ENCODE data around the gene COBLL1.

Gene COBLL1

DNA sequence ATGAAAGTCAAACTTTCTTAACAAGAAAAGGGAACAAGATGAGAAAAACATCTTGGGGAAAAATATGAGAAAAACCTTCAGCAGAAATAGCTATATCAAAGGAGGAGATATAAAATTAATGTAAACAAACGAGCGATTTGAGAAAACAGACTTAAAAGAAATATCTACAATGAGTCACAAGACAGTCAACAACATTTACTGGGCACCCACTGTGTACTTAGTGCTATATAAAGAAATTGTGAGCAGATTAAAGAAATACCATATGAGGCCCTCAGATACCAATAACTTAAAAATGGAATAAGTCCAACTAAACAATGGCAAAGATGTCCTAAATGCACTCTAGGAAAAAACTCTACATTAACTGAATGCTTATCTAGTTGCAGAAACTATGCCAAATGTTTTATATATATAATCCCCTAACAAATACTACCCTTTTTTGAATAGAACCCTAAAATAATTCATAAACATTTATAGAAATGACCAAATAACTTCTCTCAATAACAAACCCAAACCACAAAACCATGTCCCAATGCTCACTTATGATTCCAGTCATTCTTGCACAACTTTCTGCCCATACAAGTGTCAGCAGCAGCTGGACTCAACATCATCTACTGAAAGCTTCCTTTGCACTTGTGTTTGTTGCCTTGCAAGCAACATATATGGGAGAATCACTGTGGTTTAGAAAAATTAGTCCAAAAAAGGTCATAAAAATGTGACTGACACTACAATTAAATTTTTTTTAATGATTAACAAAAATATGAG, 83.5 kb downstream of the COBLL1 start:
- TF ChIP-seq, protein P1, sequence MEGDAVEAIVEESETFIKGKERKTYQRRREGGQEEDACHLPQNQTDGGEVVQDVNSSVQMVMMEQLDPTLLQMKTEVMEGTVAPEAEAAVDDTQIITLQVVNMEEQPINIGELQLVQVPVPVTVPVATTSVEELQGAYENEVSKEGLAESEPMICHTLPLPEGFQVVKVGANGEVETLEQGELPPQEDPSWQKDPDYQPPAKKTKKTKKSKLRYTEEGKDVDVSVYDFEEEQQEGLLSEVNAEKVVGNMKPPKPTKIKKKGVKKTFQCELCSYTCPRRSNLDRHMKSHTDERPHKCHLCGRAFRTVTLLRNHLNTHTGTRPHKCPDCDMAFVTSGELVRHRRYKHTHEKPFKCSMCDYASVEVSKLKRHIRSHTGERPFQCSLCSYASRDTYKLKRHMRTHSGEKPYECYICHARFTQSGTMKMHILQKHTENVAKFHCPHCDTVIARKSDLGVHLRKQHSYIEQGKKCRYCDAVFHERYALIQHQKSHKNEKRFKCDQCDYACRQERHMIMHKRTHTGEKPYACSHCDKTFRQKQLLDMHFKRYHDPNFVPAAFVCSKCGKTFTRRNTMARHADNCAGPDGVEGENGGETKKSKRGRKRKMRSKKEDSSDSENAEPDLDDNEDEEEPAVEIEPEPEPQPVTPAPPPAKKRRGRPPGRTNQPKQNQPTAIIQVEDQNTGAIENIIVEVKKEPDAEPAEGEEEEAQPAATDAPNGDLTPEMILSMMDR (IDR thresholded peaks at IDR 0.05; ENCODE audit: low read depth, low read length): no peak
- peak; percentile 61 for DNase-seq (ENCODE audit: low read depth, low spot score)
- no peak overlapping the region for H3K4me3 ChIP-seq (ENCODE audit: low read depth, low read length)
- in situ Hi-C loops (cut with HindIII; ENCODE audit: low sequenced_read_pairs): no loop called here

- in situ Hi-C loops (cut with HindIII; ENCODE audit: low sequenced_read_pairs): no loop called here
- TF ChIP-seq, protein P1 (IDR thresholded peaks at IDR 0.05; ENCODE audit: low read depth, low read length): no peak
- no peak overlapping the region for H3K4me3 ChIP-seq (ENCODE audit: low read depth, low read length)
Observed at GRCh38 chr2:164756773-164757172, 84.8 kb downstream of the COBLL1 start.

DNA sequence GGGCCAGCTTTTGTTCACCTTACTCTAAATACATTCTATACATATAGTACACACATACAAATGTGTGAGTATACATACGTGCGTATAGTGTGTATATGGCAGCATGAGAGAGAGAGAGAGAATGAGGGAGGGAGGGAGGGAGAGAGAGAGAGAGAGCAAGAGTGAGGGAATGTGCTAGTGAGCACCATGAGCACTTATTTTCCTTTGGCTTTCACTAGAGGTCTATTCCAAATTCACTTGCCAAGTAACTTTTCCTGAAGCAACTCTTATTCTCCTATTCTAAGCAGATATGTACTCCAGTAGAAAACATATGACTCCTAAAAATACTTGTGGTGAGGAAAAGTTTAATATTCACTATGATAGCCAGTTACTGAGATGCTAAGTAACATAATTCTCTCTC, 85.7 kb downstream of the COBLL1 start:
- in situ Hi-C loops (cut with HindIII; ENCODE audit: low sequenced_read_pairs): no loop called here
- TF ChIP-seq, protein P1 (IDR thresholded peaks at IDR 0.05; ENCODE audit: low read depth, low read length): no peak

More at GRCh38 chr2:164756773-164757172, 84.8 kb downstream of the COBLL1 start:
- DNase-seq (ENCODE audit: low read depth, low spot score): no peak

GRCh38 chr2:164754157-164755093, 87.2 kb downstream of the COBLL1 start:
- in situ Hi-C loops (cut with HindIII; ENCODE audit: low sequenced_read_pairs): no loop called here
- TF ChIP-seq, protein P1 (IDR thresholded peaks at IDR 0.05; ENCODE audit: low read depth, low read length): no peak
- DNase-seq (ENCODE audit: low read depth, low spot score): no peak
- H3K4me3 ChIP-seq (ENCODE audit: low read depth, low read length): no peak overlapping the region

More for the DNA sequence above, 85.7 kb downstream of the COBLL1 start:
- H3K4me3 ChIP-seq (ENCODE audit: low read depth, low read length): no peak overlapping the region
- DNase-seq (ENCODE audit: low read depth, low spot score): no peak

- H3K4me3 ChIP-seq (ENCODE audit: low read depth, low read length): no peak overlapping the region
- in situ Hi-C loops (cut with HindIII; ENCODE audit: low sequenced_read_pairs): no loop called here
- TF ChIP-seq, protein P1 (IDR thresholded peaks at IDR 0.05; ENCODE audit: low read depth, low read length): no peak
- DNase-seq (ENCODE audit: low read depth, low spot score): no peak
Observed at GRCh38 chr2:164752956-164753355, 88.7 kb downstream of the COBLL1 start.

DNA sequence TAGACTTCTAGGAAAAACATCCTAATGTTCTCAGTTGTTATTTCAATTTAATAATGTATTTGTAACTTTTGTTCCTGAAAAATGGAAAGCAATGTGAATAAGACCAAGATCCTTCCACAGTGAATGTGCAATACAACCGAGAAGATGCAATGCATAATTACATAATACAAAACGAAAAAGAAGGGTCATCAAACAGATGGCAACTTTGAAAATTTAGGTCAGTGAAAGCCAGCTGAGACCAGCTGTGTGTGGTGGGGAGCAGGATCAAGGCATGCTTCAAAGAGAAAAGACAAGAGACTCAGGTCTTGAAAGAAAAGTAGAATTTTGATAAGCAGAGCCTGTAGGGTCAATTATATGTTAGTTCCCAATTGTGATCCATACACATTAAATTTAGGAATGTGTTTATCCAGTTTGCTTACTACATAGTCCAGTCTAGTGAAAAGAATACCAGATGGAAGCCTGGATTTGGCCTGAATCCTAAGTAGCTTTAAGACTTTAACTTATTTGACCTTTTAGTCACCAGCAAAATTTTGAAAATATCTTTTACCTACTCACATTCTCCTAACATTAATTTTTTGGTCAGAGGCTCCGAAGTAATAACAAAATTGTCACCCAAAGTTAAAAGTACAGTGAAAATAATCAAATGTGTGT, 93.7 kb downstream of the COBLL1 start:
- no peak for DNase-seq (ENCODE audit: low read depth, low spot score)
- in situ Hi-C loops (cut with HindIII; ENCODE audit: low sequenced_read_pairs): no loop called here
- TF ChIP-seq, protein P1 (IDR thresholded peaks at IDR 0.05; ENCODE audit: low read depth, low read length): no peak
- H3K4me3 ChIP-seq (ENCODE audit: low read depth, low read length): no peak overlapping the region
